Activated CD4-positive, alpha-beta T cell treated with anti-CD3 and anti-CD28 coated beads, Interleukin-2, amount 50 U/mL, for 16 hours (primary cell): ENCODE results near the gene ELAVL4.

ENCODE experiments used
- DNase-seq: peaks from one replicate; pipeline ENCODE4 v3.0.0-alpha.2; 2020

ELAVL4 gene

GRCh38 chr1:50108497-50109059 lies at the start of gene ELAVL4:
Gene ELAVL4 (plus strand): TSS chr1:50108920. CDS start chr1:50109190, 270 bp downstream.
- DNase-seq = no peak

GRCh38 chr1:50060279-50060678 lies 48.4 kb upstream of the ELAVL4 start:
- DNase-seq = no peak

GRCh38 chr1:50066806-50067205 lies 41.9 kb upstream of the ELAVL4 start:
- no peak for DNase-seq

- DNase-seq = no peak
These were observed 33.8 kb upstream of the ELAVL4 start for GRCh38 chr1:50074931-50075330.

GRCh38 chr1:50077273-50077672 lies 31.4 kb upstream of the ELAVL4 start:
- DNase-seq = no peak

- DNase-seq = peak; percentile 3
These were observed 27.7 kb upstream of the ELAVL4 start for GRCh38 chr1:50080904-50081586.

GRCh38 chr1:50084389-50084788 lies 24.3 kb upstream of the ELAVL4 start:
- DNase-seq = no peak

GRCh38 chr1:50091068-50091467 lies 17.7 kb upstream of the ELAVL4 start:
- DNase-seq = no peak

GRCh38 chr1:50095716-50096115 lies 13.0 kb upstream of the ELAVL4 start:
- DNase-seq = no peak

GRCh38 chr1:50097021-50097679 lies 11.6 kb upstream of the ELAVL4 start:
- no peak for DNase-seq

- no peak for DNase-seq
These were observed 10.9 kb upstream of the ELAVL4 start for GRCh38 chr1:50097791-50098190.

- DNase-seq = no peak
These were observed 10.1 kb upstream of the ELAVL4 start for GRCh38 chr1:50098591-50099021.

- no peak for DNase-seq
These were observed 9.1 kb upstream of the ELAVL4 start for GRCh38 chr1:50099654-50100053.

- no peak for DNase-seq
These were observed 5.1 kb upstream of the ELAVL4 start for GRCh38 chr1:50103615-50104081.

- no peak for DNase-seq
These were observed 3.3 kb upstream of the ELAVL4 start for GRCh38 chr1:50105433-50105832.

- no peak for DNase-seq
These were observed 2.5 kb upstream of the ELAVL4 start for GRCh38 chr1:50106095-50106761.

GRCh38 chr1:50109116-50109515 lies 396 bp downstream of the ELAVL4 start:
- DNase-seq = no peak

GRCh38 chr1:50109647-50110075 lies 941 bp downstream of the ELAVL4 start:
- DNase-seq = no peak

GRCh38 chr1:50110151-50110550 lies 1.4 kb downstream of the ELAVL4 start:
- no peak for DNase-seq

- no peak for DNase-seq
These were observed 1.9 kb downstream of the ELAVL4 start for GRCh38 chr1:50110656-50111055.

- no peak for DNase-seq
These were observed 2.8 kb downstream of the ELAVL4 start for GRCh38 chr1:50111503-50111902.

GRCh38 chr1:50112193-50112592 lies 3.5 kb downstream of the ELAVL4 start:
- no peak for DNase-seq

- no peak for DNase-seq
These were observed 14.4 kb downstream of the ELAVL4 start for GRCh38 chr1:50123071-50123470.
